Measurements from ENCODE around the gene NTNG1.
A peak's percentile ranks its signal among the peaks of the same experiment; 100 is the strongest.
"Not testable (repeated sequence)": the region's sequence is repeated elsewhere in the genome, so short reads cannot be mapped to it uniquely, and the experiment has no call there.

Gene NTNG1

DNA sequence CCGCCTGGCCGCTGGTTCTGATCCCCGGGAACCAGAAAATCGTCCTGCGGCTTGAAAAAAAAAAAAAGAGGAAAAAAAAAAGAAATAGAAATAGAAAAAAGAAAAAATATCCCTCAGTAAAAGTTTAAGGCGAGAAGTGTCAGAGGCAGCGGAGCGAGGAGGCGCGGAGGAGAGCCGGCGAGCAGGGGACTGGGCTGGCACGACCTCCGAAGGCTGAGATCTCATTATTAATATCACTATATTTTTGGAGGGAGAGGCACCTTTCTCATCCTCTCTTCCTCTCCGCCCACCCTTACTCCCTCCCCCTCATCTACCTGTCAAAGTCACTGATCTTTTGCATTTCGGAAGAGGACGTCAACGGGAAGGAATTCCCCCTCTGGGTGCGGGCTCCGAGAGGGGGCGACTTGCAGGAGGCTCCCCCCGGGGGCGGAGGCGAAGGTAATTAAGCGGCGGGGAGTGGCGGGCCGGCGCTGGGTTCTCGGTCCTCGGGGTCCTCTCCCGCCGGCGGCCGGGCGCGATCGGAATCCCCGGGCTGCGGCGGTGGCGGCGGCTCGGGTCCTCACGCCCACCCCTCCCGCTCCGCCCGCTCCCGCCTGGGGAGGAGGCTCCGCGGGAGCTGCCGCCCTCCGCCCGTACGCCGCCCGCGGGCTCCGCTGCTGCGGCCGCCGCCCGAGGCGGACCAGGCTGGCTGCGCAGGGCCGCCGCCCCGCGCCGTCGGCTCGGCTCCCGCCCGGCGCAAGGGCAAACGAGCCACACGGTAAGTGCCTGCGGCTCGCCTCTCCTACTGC lies at the start of gene NTNG1:
NTNG1 (plus strand) TSS at position 337 of the 788 bp plus-strand sequence.
- Mint-ChIP-seq H3K4me1 (peaks cover 23% of the 10 kb centered on the region), H3K36me3 (ENCODE audit: low read depth) (no peaks in the 10 kb centered on the region), H3K4me3 (peak within 1 kb of the TSS; percentile 95), H3K27me3 (ENCODE audit: low read depth, poor library complexity) (peaks cover 48% of the 10 kb centered on the region), H3K9me3 (no peaks in the 10 kb centered on the region), H3K27ac (no peak within 1 kb of the TSS)
- DNase-seq: peak; percentile 51
- TF ChIP-seq, protein P1, sequence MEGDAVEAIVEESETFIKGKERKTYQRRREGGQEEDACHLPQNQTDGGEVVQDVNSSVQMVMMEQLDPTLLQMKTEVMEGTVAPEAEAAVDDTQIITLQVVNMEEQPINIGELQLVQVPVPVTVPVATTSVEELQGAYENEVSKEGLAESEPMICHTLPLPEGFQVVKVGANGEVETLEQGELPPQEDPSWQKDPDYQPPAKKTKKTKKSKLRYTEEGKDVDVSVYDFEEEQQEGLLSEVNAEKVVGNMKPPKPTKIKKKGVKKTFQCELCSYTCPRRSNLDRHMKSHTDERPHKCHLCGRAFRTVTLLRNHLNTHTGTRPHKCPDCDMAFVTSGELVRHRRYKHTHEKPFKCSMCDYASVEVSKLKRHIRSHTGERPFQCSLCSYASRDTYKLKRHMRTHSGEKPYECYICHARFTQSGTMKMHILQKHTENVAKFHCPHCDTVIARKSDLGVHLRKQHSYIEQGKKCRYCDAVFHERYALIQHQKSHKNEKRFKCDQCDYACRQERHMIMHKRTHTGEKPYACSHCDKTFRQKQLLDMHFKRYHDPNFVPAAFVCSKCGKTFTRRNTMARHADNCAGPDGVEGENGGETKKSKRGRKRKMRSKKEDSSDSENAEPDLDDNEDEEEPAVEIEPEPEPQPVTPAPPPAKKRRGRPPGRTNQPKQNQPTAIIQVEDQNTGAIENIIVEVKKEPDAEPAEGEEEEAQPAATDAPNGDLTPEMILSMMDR (IDR thresholded peaks at IDR 0.05): no peak

DNA sequence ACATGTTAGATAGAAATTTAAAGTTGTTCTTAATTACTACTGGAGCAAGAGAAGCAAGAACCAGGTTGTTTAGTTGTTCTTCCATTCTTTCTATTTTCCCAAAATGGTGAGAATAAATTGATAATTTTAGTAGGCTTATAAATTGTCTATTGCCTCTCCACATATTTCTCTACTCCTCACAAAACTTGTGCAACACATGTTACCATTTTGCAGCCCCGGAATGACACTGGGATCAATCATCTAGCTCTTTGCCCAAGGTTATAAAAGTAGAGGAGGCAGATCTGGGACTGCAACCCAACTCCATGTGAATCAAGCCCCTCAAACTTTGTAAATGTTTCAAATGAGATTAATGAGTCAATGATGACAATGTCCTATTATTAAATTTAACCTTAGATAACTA lies 49.4 kb upstream of the NTNG1 start:
- Mint-ChIP-seq H3K4me1 (no peaks in the 10 kb centered on the region), H3K36me3 (ENCODE audit: low read depth) (no peaks in the 10 kb centered on the region), H3K27me3 (ENCODE audit: low read depth, poor library complexity) (no peaks in the 10 kb centered on the region), H3K9me3 (no peaks in the 10 kb centered on the region), H3K4me3 (no peak overlapping the region), H3K27ac (no peak overlapping the region)
- TF ChIP-seq, protein P1 (IDR thresholded peaks at IDR 0.05): no peak
- DNase-seq: no peak

DNA sequence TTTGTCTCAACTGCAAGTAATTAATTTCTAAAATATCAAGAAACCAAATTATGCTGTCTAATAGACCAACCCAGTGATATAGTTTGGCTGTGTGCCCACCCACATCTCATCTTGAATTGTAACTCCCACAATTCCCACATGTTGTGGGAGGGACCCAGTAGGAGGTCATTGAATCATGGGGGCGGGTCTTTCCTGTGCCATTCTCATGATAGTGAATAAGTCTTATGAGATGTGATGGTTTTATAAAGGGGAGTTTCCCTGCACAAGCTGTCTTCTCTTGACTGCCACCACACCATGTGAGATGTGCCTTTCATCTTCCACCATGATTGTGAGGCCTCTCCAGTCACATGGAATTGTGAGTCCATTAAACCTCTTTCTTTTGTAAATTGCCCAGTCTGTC lies 47.4 kb upstream of the NTNG1 start:
- H3K27ac Mint-ChIP-seq; H3K4me1 Mint-ChIP-seq; H3K27me3 Mint-ChIP-seq (ENCODE audit: low read depth, poor library complexity); H3K4me3 Mint-ChIP-seq; DNase-seq; H3K36me3 Mint-ChIP-seq (ENCODE audit: low read depth); H3K9me3 Mint-ChIP-seq: not testable (repeated sequence)

DNA sequence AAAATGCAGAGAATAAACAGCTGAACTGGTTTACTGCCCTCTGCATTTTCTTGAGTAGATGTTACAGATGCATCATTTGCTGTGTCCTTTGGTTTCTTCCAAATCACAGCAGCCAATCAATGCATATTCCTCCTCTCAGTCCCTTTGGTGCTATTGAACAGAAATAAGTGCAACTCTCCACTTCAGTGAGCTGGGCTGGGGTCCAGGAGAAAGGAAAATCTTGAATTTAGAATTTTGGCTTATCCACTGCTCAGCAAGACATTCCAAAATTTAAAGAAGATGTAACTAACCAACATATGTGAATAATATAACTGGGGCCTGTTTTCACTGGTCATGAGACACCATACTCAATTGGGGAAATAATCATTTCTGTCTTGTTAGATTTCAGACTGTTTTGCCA lies 45.2 kb upstream of the NTNG1 start:
- TF ChIP-seq, protein P1 (IDR thresholded peaks at IDR 0.05): no peak
- DNase-seq: no peak
- H3K4me3 Mint-ChIP-seq: no peak overlapping the region
- H3K4me1 Mint-ChIP-seq: no peaks in the 10 kb centered on the region
- H3K9me3 Mint-ChIP-seq: no peaks in the 10 kb centered on the region
- no peak overlapping the region for H3K27ac Mint-ChIP-seq
- H3K27me3 Mint-ChIP-seq (ENCODE audit: low read depth, poor library complexity): peaks cover 7% of the 10 kb centered on the region
- H3K36me3 Mint-ChIP-seq (ENCODE audit: low read depth): no peaks in the 10 kb centered on the region

DNA sequence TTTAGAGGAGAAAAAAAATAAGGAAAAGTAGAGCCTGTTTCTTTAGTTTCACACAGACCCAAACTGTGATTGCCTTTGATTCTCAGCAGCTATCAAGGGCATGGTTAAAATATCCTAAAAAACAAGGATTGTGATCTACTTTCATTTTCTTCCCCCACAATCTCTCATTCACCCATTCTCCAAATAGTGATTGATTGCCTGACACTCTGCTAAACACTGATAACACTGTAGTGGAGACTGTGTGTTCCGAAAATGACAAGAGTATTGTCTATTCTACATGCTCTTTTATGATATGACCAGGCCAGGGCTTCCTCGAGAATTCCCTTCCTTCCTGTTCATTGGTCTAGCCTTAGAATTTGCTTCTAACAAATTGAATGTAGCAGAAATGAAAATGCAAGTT lies 44.1 kb upstream of the NTNG1 start:
- TF ChIP-seq, protein P1 (IDR thresholded peaks at IDR 0.05): no peak
- Mint-ChIP-seq H3K36me3 (ENCODE audit: low read depth) (no peaks in the 10 kb centered on the region), H3K27ac (no peak overlapping the region), H3K27me3 (ENCODE audit: low read depth, poor library complexity) (peaks cover 7% of the 10 kb centered on the region), H3K9me3 (no peaks in the 10 kb centered on the region), H3K4me1 (no peaks in the 10 kb centered on the region), H3K4me3 (no peak overlapping the region)
- DNase-seq: no peak

DNA sequence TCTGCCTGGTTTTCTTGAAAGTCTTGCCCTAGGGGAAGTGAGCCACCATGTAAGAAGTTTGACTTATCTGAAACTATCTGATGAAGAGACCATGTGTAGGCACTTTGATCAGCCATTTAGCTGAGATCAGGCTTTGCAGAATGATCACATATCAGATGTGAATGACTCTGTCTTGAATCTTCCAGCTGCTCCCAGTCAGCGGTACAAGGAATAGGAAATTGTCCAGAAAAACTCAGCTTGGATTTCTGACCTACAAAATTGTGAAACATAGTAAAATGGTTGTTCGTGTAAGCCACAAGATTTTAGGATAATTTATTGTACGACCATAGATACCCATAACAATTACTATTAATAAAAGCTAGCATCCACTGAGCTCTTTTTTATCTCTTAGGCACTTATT lies 41.9 kb upstream of the NTNG1 start:
- H3K36me3 Mint-ChIP-seq (ENCODE audit: low read depth): no peaks in the 10 kb centered on the region
- TF ChIP-seq, protein P1 (IDR thresholded peaks at IDR 0.05): no peak
- H3K9me3 Mint-ChIP-seq: no peaks in the 10 kb centered on the region
- H3K4me3 Mint-ChIP-seq: no peak overlapping the region
- no peak overlapping the region for H3K27ac Mint-ChIP-seq
- peaks cover 7% of the 10 kb centered on the region for H3K27me3 Mint-ChIP-seq (ENCODE audit: low read depth, poor library complexity)
- H3K4me1 Mint-ChIP-seq: no peaks in the 10 kb centered on the region
- DNase-seq: no peak

All from nephron progenitor cell (in vitro differentiated cells).